Measurements from ENCODE around the gene ISM1.

The ISM1 gene

GRCh38 chr20:13348311-13349234 is 127.5 kb downstream of the ISM1 start:
- ATAC-seq (replicated peaks) (no peak), DNase-seq (no peak)
- peaks cover 0 to 5% of the 10 kb centered on the region in 2 donors for H3K9me3 Mint-ChIP-seq
- no peaks in the 10 kb centered on the region for H3K36me3 Mint-ChIP-seq (ENCODE audit: insufficient read depth)
- no peak overlapping the region for H3K27ac Mint-ChIP-seq
- no peak overlapping the region for H3K4me3 Mint-ChIP-seq
- peaks cover 0 to 9% of the 10 kb centered on the region in 2 donors for H3K27me3 Mint-ChIP-seq
- no peaks in the 10 kb centered on the region for H3K4me1 Mint-ChIP-seq (ENCODE audit: low read depth in 2 of 2)

- Mint-ChIP-seq H3K27ac (no peak overlapping the region), H3K4me1 (ENCODE audit: low read depth in 2 of 2) (no peaks in the 10 kb centered on the region), H3K4me3 (no peak overlapping the region), H3K36me3 (ENCODE audit: insufficient read depth) (no peaks in the 10 kb centered on the region), H3K9me3 (peaks cover 0 to under 1% of the 10 kb centered on the region in 2 donors), H3K27me3 (peaks cover 0 to 2% of the 10 kb centered on the region in 2 donors)
- DNase-seq, result no peak
- ATAC-seq (replicated peaks), result no peak
Observed at GRCh38 chr20:13349235-13349604, 128.1 kb downstream of the ISM1 start.
